Posterior vena cava (tissue), 2 donors: Measurements from ENCODE around the gene SLC13A3. TPM values are rescaled to one million over a fixed set of nuclear protein-coding genes. Genes with fewer than 3 reads are reported as not detected.

ENCODE experiments used
- DNase-seq: peaks from one replicate; pipeline ENCODE4 v3.0.0-alpha.2; 2020; ENCODE audit warnings: low spot score
- intact Hi-C, 2 donors: fragments of 100-400 bp; cut with DNase I; formaldehyde crosslinking; loops; one replicate each; pipeline versions ENCODE4 v1.14.1 to v1.14.2; 2022 to 2023
- total RNA-seq, 2 donors: library from RNA; stranded (reverse); fragmentation: NEBNext Ultra II Directional; extraction: Animal tissue kit (Norgen Biotek cat#: 25700); gene quantifications; one replicate each; pipeline ENCODE4 v1.2.1, GENCODE V29; 2021
- donor health status: DM: yes; HTN: yes; CAD: no.
- donor health status: DM: yes; HTN: yes; CAD: no.

Gene SLC13A3
- total RNA-seq, 2 donors from 2014 or later, result 1.7 to 2.3 TPM

GRCh38 chr20:46618316-46619100, 32.8 kb downstream of the SLC13A3 start:
- intact Hi-C loops, result no loop called here
- no peak for DNase-seq

- intact Hi-C loops, result no loop called here
- DNase-seq, result no peak
Measured at GRCh38 chr20:46614503-46614902, 36.8 kb downstream of the SLC13A3 start.

- DNase-seq, result no peak
- intact Hi-C loops, result no loop called here
Measured at GRCh38 chr20:46610145-46610544, 41.1 kb downstream of the SLC13A3 start.

- intact Hi-C loops, result no loop called here
- no peak for DNase-seq
Measured at GRCh38 chr20:46609043-46609442, 42.2 kb downstream of the SLC13A3 start.

- DNase-seq, result no peak
- intact Hi-C loops, result no loop called here
Measured at GRCh38 chr20:46607849-46608497, 43.3 kb downstream of the SLC13A3 start.

- no peak for DNase-seq
- intact Hi-C loops, result no loop called here
Measured at GRCh38 chr20:46607191-46607848, 43.9 kb downstream of the SLC13A3 start.

- DNase-seq, result no peak
- intact Hi-C loops, result no loop called here
Measured at GRCh38 chr20:46606817-46607190, 44.5 kb downstream of the SLC13A3 start.

- DNase-seq, result no peak
- intact Hi-C loops, result no loop called here
Measured at GRCh38 chr20:46605978-46606816, 45.1 kb downstream of the SLC13A3 start.

- no peak for DNase-seq
- intact Hi-C loops, result no loop called here
Measured at GRCh38 chr20:46605181-46605580, 46.1 kb downstream of the SLC13A3 start.

- intact Hi-C loops, result no loop called here
- DNase-seq, result no peak
Measured at GRCh38 chr20:46604551-46605133, 46.6 kb downstream of the SLC13A3 start.

- DNase-seq, result no peak
- intact Hi-C loops, result no loop called here
Measured at GRCh38 chr20:46602429-46602828, 48.8 kb downstream of the SLC13A3 start.

- intact Hi-C loops, result no loop called here
- DNase-seq, result no peak
Measured at GRCh38 chr20:46601603-46602122, 49.6 kb downstream of the SLC13A3 start.

GRCh38 chr20:46600286-46600752, 50.9 kb downstream of the SLC13A3 start:
- intact Hi-C loops, result no loop called here

GRCh38 chr20:46599227-46599987, 51.9 kb downstream of the SLC13A3 start:
- intact Hi-C loops, result no loop called here

More at GRCh38 chr20:46600286-46600752, 50.9 kb downstream of the SLC13A3 start:
- no peak for DNase-seq

GRCh38 chr20:46595933-46596332, 55.3 kb downstream of the SLC13A3 start:
- DNase-seq, result no peak
- intact Hi-C loops, result no loop called here

More at GRCh38 chr20:46599227-46599987, 51.9 kb downstream of the SLC13A3 start:
- DNase-seq, result no peak

GRCh38 chr20:46594725-46595124, 56.5 kb downstream of the SLC13A3 start:
- intact Hi-C loops, result no loop called here
- DNase-seq, result no peak

- intact Hi-C loops, result no loop called here
Measured at GRCh38 chr20:46592580-46593362, 58.5 kb downstream of the SLC13A3 start.

More at GRCh38 chr20:46592580-46593362, 58.5 kb downstream of the SLC13A3 start:
- no peak for DNase-seq
